WTC11 (cell line): Measurements from ENCODE around the gene CFAP92. TPM values are rescaled to one million over a fixed set of nuclear protein-coding genes. Genes with fewer than 3 reads are reported as not detected.

Experiments used
- ATAC-seq: fragments of 200-7000 bp; cut with Tn5 transposase; 2 replicates; pipeline ENCODE4 v1.10.0; 2021; ENCODE audit warnings: mild to moderate bottlenecking, moderate library complexity
- CTCF ChIA-PET: fragments of 300-600 bp; sonication (Branson Sonifier 250); formaldehyde crosslinking; loops from one replicate; lab custom pipeline; 2021; ENCODE audit warnings: antibody characterized with exemption; lab: Charles Lee
- POLR2A ChIA-PET: fragments of 350-600 bp; sonication (Branson Sonifier 250); formaldehyde crosslinking; loops from one replicate; lab custom pipeline; 2021; ENCODE audit warnings: antibody characterized with exemption; lab: Charles Lee
- DNase-seq: peaks from one replicate; pipeline ENCODE4 v3.0.0; 2021; ENCODE audit warnings: low spot score
- H3K27ac Mint-ChIP-seq: 2 replicates; pipeline ENCODE4 v1.8.0; 2021; ENCODE audit warnings: mixed read lengths
- H3K27me3 Mint-ChIP-seq: 2 replicates; pipeline ENCODE4 v1.8.0; 2021; ENCODE audit warnings: low read depth, mild to moderate bottlenecking, moderate library complexity, mixed read lengths
- H3K36me3 Mint-ChIP-seq: 2 replicates; pipeline ENCODE4 v1.8.0; 2021; ENCODE audit warnings: mixed read lengths
- H3K4me1 Mint-ChIP-seq: 2 replicates; pipeline ENCODE4 v1.8.0; 2022; ENCODE audit warnings: mixed read lengths
- H3K4me3 Mint-ChIP-seq: 2 replicates; pipeline ENCODE4 v1.8.0; 2021; ENCODE audit warnings: mild to moderate bottlenecking, moderate library complexity, mixed read lengths
- H3K9me3 Mint-ChIP-seq: 2 replicates; pipeline ENCODE4 v1.8.0; 2021; ENCODE audit warnings: mixed read lengths
- ARID4B ChIP-seq: sonication (generic); formaldehyde crosslinking; IDR thresholded peaks from 2 replicates; pipeline ENCODE4 v1.8.0; 2023; ENCODE audit warnings: missing genetic modification reagents, mild to moderate bottlenecking, borderline replicate concordance
- ATF3 ChIP-seq: sonication (generic); formaldehyde crosslinking; conservative IDR thresholded peaks from 2 replicates; pipeline ENCODE4 v1.8.1; 2022; ENCODE audit warnings: mild to moderate bottlenecking, missing genetic modification reagents
- CBFB ChIP-seq: sonication (generic); formaldehyde crosslinking; IDR thresholded peaks from 2 replicates; pipeline ENCODE4 v1.8.1; 2022; ENCODE audit warnings: mild to moderate bottlenecking, low read depth, missing genetic modification reagents
- CTCF ChIP-seq: fragments of 200-600 bp; IDR thresholded peaks from 2 replicates; pipeline ENCODE4 v1.8.0; 2022; ENCODE audit warnings: antibody characterized with exemption
- GRHL2 ChIP-seq: fragments of 250-450 bp; sonication (Bioruptor Pico); IDR thresholded peaks from 2 replicates; pipeline ENCODE4 v1.8.0; 2022; ENCODE audit warnings: mild to moderate bottlenecking, moderate library complexity; ENCODE audit not compliant: insufficient replicate concordance, severe bottlenecking
- GTF2I ChIP-seq: fragments of 250-450 bp; sonication (Bioruptor Pico); conservative IDR thresholded peaks from 2 replicates; pipeline ENCODE4 v1.4.0; 2021; ENCODE audit warnings: mild to moderate bottlenecking
- MYBL2 ChIP-seq: sonication (generic); formaldehyde crosslinking; IDR thresholded peaks from 2 replicates; pipeline ENCODE4 v1.8.1; 2023; ENCODE audit warnings: mild to moderate bottlenecking, moderate library complexity, missing genetic modification reagents
- SMAD3 ChIP-seq: sonication (generic); formaldehyde crosslinking; IDR thresholded peaks from 2 replicates; pipeline ENCODE4 v1.8.0; 2022; ENCODE audit warnings: missing genetic modification reagents, mild to moderate bottlenecking, borderline replicate concordance
- STAT6 ChIP-seq: sonication (generic); formaldehyde crosslinking; conservative IDR thresholded peaks from 2 replicates; pipeline ENCODE4 v1.8.1; 2023; ENCODE audit warnings: mild to moderate bottlenecking, low read depth, missing genetic modification reagents, moderate library complexity
- ZNF263 ChIP-seq: sonication (generic); formaldehyde crosslinking; IDR thresholded peaks from 2 replicates; pipeline ENCODE4 v1.8.1; 2022; ENCODE audit warnings: low read depth, mild to moderate bottlenecking, moderate library complexity, missing genetic modification reagents
- ZNF416 ChIP-seq: fragments of 250-450 bp; sonication (Bioruptor Pico); IDR thresholded peaks from 2 replicates; pipeline ENCODE4 v1.9.0; 2021; ENCODE audit warnings: mild to moderate bottlenecking, inconsistent platforms
- ZNF671 ChIP-seq: fragments of 250-450 bp; sonication (Bioruptor Pico); IDR thresholded peaks from 2 replicates; pipeline ENCODE4 v1.8.0; 2021; ENCODE audit warnings: mild to moderate bottlenecking
- total RNA-seq: library from RNA; stranded (reverse); gene quantifications from 3 replicates; pipeline ENCODE4 v1.2.3, GENCODE V29; 2021
- TF ChIP-seq, protein P1 (sequence below): fragments of 250-450 bp; sonication (Bioruptor Pico); IDR thresholded peaks from 2 replicates; pipeline ENCODE4 v1.9.0; 2021; ENCODE audit warnings: mild to moderate bottlenecking

CFAP92 gene
- total RNA-seq, 1 experiment from 2014 or later = 2.9 TPM

- no peak for TF ChIP-seq SMAD3 (CRISPR knock-in tag)
- no peak for TF ChIP-seq GTF2I
- TF ChIP-seq ZNF263 (CRISPR knock-in tag) = no peak
- TF ChIP-seq, protein P1, sequence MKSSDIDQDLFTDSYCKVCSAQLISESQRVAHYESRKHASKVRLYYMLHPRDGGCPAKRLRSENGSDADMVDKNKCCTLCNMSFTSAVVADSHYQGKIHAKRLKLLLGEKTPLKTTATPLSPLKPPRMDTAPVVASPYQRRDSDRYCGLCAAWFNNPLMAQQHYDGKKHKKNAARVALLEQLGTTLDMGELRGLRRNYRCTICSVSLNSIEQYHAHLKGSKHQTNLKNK (CRISPR knock-in tag) = no peak
- no peak for TF ChIP-seq CTCF
- no peak for TF ChIP-seq MYBL2 (CRISPR knock-in tag)
- no peak for TF ChIP-seq ATF3
- TF ChIP-seq ZNF671 (CRISPR knock-in tag) = no peak
- no peak for TF ChIP-seq STAT6 (CRISPR knock-in tag)
- TF ChIP-seq ZNF416 = no peak
- no peak for TF ChIP-seq ARID4B (CRISPR knock-in tag)
- Mint-ChIP-seq H3K27ac (peak overlapping the region; percentile 96), H3K4me1 (peaks cover 32% of the 10 kb centered on the region), H3K9me3 (no peaks in the 10 kb centered on the region), H3K4me3 (peak overlapping the region; percentile 83), H3K27me3 (peaks cover 11% of the 10 kb centered on the region), H3K36me3 (peaks cover 4% of the 10 kb centered on the region; the same call in 1 of the 2 replicates)
- DNase-seq (no peak), ATAC-seq (peak; percentile 7)
- CTCF ChIA-PET = interaction anchor here (0.5 to 2.1 kb wide), 12 partner anchors 11 to 287 kb away, joined by 3 to 9 read pairs (median 4); partner anchors contain the start of gene CFAP92
- POLR2A ChIA-PET = interaction anchor here (0.6 to 1.3 kb wide), 6 partner anchors 11 to 437 kb away, joined by 3 to 5 read pairs (median 4); partner anchors contain the start of gene CFAP92
Observed at GRCh38 chr3:128878556-128879124, 115.2 kb downstream of the CFAP92 start.

GRCh38 chr3:128878011-128878457 is 115.8 kb downstream of the CFAP92 start:
- Mint-ChIP-seq H3K9me3 (no peaks in the 10 kb centered on the region), H3K27ac (peak overlapping the region; percentile 25), H3K4me3 (peak overlapping the region; percentile 83)

More at GRCh38 chr3:128878011-128878457, 115.8 kb downstream of the CFAP92 start:
- ChIA-PET CTCF (interaction anchor here (0.7 to 2.1 kb wide), 6 partner anchors 10 to 269 kb away, joined by 3 to 9 read pairs (median 6); no protein-coding TSS in a partner anchor), POLR2A (interaction anchor here (1.3 kb wide), 1 partner anchor 116 kb away, joined by 3 read pairs; the partner anchor contains the start of gene CFAP92)
- Mint-ChIP-seq H3K4me1 (peaks cover 32% of the 10 kb centered on the region), H3K36me3 (peaks cover 4% of the 10 kb centered on the region; the same call in 1 of the 2 replicates), H3K27me3 (peaks cover 11% of the 10 kb centered on the region)
- ATAC-seq (no peak), DNase-seq (no peak)
- TF ChIP-seq CBFB (no peak), GRHL2 (CRISPR knock-in tag) (no peak)
